Measurements from ENCODE around the gene NUBP2. TPM values are rescaled to one million over a fixed set of nuclear protein-coding genes. Genes with fewer than 3 reads are reported as not detected.

Gene NUBP2
- total RNA-seq, 2 donors from 2014 or later: 64.6 to 68.5 TPM

GRCh38 chr16:1800701-1801100 is 17.9 kb downstream of the NUBP2 start:
- no peaks in the 10 kb centered on the region for H3K4me1 ChIP-seq (ENCODE audit: control insufficient read depth in 1 of 2, low read depth in 2 of 2)
- no peak for TF ChIP-seq CTCF (IDR thresholded peaks at IDR 0.05)
- H3K9me3 ChIP-seq: no peaks in the 10 kb centered on the region
- DNase-seq (ENCODE audit: low spot score): no peak
- H3K36me3 ChIP-seq: no peaks in the 10 kb centered on the region
- H3K27me3 ChIP-seq (replicated peaks; ENCODE audit: insufficient read depth): no peaks in the 10 kb centered on the region
- no peak for ATAC-seq (ENCODE audit: insufficient number of reproducible peaks, low FRiP score, low read depth)
- no peak overlapping the region for H3K4me3 ChIP-seq
- H3K27ac ChIP-seq: no peak overlapping the region

DNA sequence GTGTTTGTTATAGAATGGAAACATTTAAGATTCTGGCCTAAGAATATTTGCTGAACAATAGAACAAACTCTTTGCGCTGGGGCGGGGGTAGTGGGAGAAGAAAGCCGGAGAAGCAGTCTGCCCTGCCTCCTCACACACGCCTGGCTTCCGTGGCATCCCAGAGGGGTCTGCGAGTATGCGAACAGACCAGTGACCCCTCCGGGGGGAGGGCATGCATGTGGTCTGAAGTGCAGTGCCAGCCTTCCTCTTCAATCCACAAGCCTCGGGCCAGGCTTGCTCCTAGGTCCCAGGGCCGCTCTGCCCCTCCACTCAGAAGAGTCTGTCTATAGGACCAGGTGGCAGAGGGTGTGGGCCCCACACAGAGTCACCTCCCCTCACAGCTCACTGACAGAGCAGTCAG is 24.9 kb downstream of the NUBP2 start:
- Histone ChIP-seq H3K4me3 (no peak overlapping the region), H3K27me3 (replicated peaks; ENCODE audit: insufficient read depth) (no peaks in the 10 kb centered on the region), H3K9me3 (no peaks in the 10 kb centered on the region), H3K36me3 (peaks cover 30% of the 10 kb centered on the region), H3K4me1 (ENCODE audit: control insufficient read depth in 1 of 2, low read depth in 2 of 2) (no peaks in the 10 kb centered on the region), H3K27ac (no peak overlapping the region)
- DNase-seq (ENCODE audit: low spot score) (no peak), ATAC-seq (ENCODE audit: insufficient number of reproducible peaks, low FRiP score, low read depth) (no peak)
- no peak for TF ChIP-seq CTCF (IDR thresholded peaks at IDR 0.05)

- TF ChIP-seq CTCF (IDR thresholded peaks at IDR 0.05): no peak
Observed at GRCh38 chr16:1808691-1809090, 25.9 kb downstream of the NUBP2 start.

DNA sequence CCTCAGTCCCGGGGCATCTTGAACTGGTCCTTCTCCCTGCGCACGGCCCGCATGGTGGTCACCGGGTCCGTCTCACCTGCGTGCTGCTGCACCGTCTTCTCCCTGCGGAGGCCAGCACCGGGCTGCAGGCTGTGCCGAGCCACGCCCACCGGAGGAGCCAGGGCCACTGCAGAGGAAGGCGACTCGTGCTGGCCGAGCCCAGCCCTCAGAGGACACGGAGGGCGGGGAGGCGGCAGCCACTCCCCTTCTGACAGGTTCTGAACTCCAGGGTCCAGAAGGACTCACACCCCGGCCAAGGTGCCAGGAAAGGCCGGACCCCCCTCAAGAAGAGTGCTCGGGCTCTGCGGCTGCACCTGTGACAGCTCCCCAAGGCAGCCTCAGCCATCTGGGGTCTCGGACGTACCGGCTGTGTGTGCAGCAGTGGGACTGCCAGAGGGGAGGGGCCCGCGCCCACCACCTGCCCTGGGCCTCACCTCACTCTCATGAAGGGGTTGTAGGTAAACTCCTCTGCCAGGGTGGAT is 26.6 kb downstream of the NUBP2 start:
- no peak for DNase-seq (ENCODE audit: low spot score)
- no peaks in the 10 kb centered on the region for H3K27me3 ChIP-seq (replicated peaks; ENCODE audit: insufficient read depth)
- ATAC-seq (ENCODE audit: insufficient number of reproducible peaks, low FRiP score, low read depth): no peak
- H3K4me3 ChIP-seq: no peak overlapping the region
- H3K4me1 ChIP-seq (ENCODE audit: control insufficient read depth in 1 of 2, low read depth in 2 of 2): no peaks in the 10 kb centered on the region
- TF ChIP-seq CTCF (IDR thresholded peaks at IDR 0.05): no peak
- H3K36me3 ChIP-seq: peaks cover 34% of the 10 kb centered on the region
- no peaks in the 10 kb centered on the region for H3K9me3 ChIP-seq
- no peak overlapping the region for H3K27ac ChIP-seq

More at GRCh38 chr16:1808691-1809090, 25.9 kb downstream of the NUBP2 start:
- no peak for ATAC-seq (ENCODE audit: insufficient number of reproducible peaks, low FRiP score, low read depth)
- Histone ChIP-seq H3K4me1 (ENCODE audit: control insufficient read depth in 1 of 2, low read depth in 2 of 2) (no peaks in the 10 kb centered on the region), H3K4me3 (no peak overlapping the region), H3K36me3 (peaks cover 32% of the 10 kb centered on the region), H3K27ac (no peak overlapping the region), H3K9me3 (no peaks in the 10 kb centered on the region), H3K27me3 (replicated peaks; ENCODE audit: insufficient read depth) (no peaks in the 10 kb centered on the region)
- no peak for DNase-seq (ENCODE audit: low spot score)

DNA sequence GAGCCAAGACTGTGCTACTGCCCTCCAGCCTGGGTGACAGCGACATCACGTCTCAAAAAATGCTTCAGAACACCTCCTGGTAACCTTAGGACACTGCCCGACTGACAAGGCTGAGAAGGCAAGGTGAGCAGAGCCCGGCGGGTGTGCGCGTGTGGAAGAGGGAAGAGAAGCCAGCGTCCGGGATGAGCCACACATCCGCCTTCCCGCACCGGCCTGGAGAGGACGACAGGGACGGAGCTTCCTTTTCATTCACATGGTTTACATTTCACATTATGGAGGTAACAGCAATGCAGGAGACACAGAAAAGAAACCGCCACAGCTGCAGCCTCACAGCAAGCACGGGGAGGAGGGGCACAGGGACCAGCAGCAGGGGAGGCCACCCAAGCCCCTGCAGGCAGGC is 27.3 kb downstream of the NUBP2 start:
- no peaks in the 10 kb centered on the region for H3K27me3 ChIP-seq (replicated peaks; ENCODE audit: insufficient read depth)
- no peak for TF ChIP-seq CTCF (IDR thresholded peaks at IDR 0.05)
- no peaks in the 10 kb centered on the region for H3K9me3 ChIP-seq
- no peaks in the 10 kb centered on the region for H3K4me1 ChIP-seq (ENCODE audit: control insufficient read depth in 1 of 2, low read depth in 2 of 2)
- no peak overlapping the region for H3K4me3 ChIP-seq
- H3K27ac ChIP-seq: no peak overlapping the region
- ATAC-seq (ENCODE audit: insufficient number of reproducible peaks, low FRiP score, low read depth) (no peak), DNase-seq (ENCODE audit: low spot score) (no peak)
- peaks cover 34% of the 10 kb centered on the region for H3K36me3 ChIP-seq

Data from thoracic aorta (tissue), 2 donors.